ENCODE data around the gene LARGE1.

Gene LARGE1

DNA sequence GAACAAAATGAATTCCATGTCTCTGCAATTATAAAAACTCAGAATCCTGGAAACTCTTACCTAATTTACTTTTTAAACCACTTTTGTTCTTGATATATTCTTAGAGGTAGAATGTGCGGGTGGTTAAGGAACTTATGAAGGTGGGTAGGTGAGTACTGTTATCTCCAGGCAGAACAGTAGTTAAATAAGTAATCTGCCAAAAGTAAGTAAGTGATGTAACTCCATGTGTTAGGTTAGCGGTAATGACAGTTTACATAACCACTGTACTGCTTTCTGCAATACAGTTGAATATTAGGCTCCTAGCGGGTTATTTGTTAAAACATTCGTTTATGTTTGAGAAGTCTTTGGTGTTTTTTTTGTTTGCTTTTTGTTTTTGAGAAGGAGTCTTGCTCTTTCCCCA is 7.1 kb downstream of the LARGE1 start:
- DNase-seq, result no peak

DNA sequence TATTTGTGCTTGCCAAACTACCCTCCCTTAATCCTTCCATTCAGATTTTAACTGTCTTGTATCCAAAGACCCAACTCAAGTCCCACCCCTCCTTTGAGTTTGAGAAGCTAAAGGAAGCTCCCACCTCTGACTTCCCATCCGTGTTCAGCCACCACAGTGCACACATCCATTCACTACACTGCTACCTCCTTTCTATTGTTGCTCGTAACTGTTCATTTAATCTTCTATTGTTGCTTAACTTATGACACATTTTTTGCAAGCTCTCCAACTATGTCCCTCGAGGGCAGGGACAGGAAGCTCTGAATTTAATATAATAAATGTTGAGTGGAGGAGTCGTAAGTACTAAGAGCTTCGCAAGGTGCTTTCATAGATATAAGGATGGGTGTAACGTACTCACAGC is 10.4 kb downstream of the LARGE1 start:
- no peak for DNase-seq

DNA sequence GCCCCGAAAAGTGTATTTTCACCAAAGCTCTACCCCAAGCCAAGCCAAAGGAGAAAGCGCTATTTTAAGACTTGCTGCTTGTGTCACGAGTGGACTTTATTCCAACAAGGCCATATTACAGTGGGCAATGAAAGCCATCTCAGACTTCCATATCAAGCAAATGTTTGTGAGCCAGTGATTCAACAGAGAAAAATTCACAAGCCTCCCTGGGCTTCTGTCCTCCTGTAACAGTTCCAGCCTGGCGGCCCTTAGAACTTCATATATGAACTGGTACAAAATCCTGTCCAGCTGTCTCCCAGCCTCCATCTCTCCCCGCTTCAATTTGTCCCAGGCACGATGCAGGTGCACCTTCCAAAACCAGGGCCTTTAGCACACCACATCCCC is 11.2 kb downstream of the LARGE1 start:
- DNase-seq, result no peak

DNA sequence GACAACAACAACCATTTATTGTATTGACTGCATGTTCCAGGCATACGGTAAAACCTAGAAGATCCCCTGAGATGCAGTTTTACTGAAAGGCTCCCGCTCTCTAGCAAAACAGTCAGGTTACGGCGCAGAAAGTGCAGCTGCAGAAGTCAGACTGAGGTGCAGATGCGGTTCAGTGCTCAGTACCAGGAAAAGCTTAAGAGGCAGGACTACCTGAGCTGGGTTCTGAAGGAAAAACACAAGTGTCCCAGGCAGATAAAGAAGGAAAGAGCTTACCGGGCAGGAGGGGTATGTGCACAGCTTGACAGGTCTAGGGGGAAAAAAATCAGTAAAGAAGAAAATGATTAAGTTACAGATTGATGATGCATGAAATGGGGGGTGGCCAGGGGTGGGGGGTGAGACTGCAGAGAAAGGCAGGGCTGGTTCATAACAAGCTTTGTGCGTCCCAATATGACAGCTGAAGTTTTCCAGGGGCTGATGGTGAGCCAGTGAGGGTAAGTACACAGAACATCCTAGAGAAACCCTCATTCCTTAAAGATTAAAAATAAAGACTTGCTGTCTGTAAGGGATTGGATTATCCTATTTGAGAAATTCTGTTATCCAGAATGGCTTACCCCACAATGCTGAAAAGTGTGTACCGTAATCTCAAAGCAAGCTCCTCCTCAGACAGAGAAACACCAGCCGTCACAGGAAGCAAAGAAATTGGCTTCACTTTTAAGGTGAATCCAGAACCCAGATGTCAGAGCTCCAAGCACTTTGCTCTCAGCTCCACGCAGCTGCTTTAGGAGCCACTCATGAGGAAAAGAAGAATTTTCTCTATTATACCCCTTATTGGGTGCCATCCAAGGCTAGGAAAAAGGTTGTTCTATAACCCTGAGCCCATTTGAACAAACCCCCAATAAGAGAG is 11.9 kb downstream of the LARGE1 start:
- DNase-seq, result no peak

DNA sequence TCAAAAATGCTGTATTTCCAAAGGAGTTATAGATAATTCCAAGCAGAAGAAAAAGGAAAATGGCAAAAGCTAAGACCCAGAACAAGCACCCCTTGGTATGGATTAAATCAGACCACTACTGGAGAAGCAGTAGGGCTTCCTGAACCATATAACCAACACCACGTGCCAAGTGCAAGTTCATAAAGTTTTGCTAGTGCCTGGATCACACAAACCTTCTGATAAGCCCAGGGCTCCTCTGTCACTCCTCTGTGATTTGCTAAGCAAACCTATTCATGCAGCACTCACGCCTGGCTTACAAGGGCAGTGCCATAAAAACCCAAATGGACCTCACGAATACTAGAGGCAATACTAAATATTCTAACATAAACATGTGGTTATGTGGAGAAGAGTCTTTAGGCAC is 13.3 kb downstream of the LARGE1 start:
- DNase-seq, result no peak

DNA sequence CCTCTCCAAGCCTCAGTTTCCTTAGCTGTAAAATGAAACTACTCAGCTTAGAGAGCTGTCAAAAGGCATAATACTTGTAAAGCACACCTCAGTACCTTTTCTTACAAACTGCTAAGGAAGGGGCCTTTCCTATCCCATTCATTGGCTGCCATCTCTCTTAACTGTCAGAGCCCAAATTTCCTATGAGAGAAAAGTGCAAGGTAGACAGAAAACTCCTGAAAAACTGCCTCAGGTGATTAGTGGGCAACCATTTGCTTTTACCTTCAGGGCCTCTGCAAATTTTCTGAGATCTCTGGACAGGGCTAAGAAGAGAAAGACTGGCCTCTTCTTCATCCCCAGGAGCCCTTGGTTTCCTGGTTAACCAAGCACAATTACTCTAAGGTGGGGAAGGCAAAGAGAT is 13.8 kb downstream of the LARGE1 start:
- no peak for DNase-seq

DNA sequence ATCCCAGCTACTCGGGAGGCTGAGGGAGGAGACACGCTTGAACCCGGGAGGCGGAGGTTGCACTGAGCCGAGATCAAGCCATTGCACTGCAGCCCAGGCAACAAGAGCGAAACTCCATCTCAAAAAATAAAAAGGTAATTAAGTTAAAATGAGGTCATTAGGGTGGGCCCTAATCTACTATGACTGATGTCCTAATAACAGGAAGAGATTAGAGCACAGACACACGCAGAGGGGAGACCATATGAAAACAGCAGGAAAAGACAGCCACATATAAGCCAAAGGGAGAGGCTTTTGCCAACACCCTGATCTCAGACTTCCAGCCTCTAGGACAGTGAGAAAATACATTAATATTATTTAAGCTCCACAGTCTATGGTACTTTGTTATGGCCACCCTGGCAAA is 17.3 kb downstream of the LARGE1 start:
- no peak for DNase-seq

DNA sequence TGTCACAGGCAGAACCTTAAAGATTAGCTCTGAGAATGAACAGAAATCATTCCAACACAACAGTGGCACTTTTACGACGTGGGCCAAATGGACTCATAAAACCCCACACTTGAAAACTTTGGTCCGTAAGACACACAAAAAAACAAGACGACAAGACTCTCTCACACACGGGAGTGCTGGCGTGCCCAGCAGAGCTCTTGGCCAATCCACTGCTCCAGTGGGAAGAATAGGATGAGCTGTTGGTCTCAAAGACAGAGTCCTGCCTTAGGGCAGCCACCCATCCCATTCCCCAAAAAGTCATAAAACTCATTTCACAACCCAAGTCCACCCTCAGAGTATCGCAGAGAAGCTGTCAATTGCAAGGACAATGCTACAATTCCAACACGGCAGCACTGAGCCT is 18.2 kb downstream of the LARGE1 start:
- DNase-seq, result no peak

DNA sequence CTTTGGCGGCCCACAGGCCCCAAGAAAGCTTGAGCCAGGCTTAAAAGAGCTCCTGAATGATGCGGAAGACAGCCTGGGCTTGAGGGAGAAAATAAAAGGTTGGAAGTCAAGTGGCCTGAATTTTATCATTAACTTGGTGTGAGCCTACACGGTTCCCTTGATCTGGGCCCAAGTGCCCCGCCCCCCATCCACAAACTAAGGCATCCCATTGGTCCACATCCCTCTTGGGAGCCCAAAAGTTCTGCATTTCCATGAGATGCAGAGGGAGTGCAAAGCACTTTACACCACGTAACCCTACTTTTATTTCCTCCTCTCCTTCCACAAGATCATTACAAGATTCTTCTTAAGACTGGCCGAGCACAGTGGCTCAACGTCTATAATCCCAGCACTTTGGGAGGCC is 22.2 kb downstream of the LARGE1 start:
- no peak for DNase-seq

DNA sequence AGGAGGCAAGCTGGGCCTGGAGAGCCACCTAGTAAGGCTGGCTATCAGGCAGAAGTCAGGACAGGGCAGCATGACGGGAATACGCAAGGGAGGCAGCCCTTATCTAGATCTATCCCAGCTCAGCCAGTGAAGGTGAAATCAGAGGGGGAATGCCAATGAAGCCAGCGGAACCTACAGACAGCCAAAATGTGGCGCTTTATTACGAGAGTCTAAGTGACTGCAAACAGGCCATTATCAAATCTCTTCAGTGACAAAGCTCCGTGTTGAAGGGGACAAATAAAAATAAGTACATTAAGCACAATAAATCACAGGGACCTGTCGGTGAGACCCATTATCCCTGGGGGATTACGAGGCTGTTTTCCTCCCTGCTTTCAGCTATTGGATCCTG is 22.8 kb downstream of the LARGE1 start:
- no peak for DNase-seq

DNA sequence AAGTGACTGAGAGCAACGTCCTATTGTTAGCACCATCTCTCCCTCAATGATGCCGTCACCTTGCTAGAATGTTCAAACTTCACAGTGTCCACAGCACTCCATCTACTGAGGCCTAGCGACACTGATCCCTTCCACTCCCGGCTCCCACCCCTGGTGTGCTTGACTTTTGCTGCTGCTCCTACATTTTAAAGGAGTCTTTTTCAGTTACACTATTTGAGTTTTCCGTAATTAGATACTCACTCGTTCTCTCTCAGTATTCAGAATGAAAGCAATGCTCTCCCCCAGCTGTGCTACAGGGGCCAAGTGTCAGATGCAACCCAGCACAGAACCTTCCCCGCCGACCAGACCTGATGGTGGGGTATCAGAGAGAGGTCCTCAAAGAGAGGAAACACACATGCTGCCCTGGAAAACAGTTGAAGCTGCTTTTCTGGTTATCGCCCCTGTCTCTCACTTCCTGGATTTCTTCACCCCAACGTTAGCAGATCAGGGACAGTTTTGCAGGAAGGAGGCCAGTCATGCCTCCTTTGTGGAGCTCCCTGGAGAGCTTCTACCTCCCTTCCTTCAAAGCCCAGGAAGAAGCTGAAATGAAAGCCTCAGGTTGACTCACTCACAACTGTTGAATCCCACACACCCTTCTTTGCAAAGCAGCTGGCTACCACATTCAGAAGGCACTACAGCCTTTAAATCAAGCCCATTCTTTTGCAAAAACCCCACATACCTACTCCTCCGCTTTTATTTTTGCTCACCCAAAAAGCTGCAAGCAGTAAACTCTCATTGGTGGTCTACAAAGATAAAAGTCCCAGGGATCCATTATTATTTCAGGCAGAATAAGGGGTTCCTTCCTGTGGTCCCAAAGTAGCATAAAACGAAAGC is 23.5 kb downstream of the LARGE1 start:
- no peak for DNase-seq

DNA sequence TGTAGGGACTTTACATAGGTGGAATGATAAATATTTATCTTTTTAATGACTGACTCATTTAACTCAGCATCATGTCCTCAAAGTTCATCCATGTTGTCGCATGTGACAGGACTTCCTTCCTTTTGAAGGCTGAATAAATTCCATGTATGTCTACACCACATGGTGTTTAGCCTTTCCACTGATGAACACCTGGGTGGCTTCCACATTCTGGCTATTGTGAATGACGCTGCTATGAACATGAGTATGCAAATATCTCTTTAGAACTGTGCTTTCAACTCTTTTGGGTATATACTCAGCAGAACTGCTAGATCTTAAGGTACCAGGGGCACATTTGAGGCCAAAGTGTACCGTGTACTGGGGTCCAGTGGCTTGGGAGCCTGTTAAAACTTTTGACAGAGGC is 24.1 kb downstream of the LARGE1 start:
- no peak for DNase-seq

DNA sequence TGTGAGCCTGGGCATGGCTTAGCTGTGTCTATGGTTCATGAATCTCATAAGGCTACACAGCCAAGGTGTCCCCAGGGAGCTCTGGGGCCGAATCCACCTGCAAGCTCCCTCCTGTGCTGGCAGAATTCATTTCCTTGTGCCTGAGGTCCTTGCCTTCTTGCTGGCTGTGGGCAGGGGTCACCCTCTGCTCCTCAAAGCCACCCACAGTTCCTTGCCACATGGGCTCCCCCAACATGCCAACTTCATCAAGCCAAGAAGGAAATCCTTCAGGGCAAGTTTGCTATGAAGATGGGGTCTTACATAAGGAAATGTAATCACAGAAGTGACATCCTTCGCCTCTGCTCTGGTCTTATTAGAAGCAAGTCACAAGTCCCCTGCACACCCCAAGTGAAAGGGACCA is 24.8 kb downstream of the LARGE1 start:
- no peak for DNase-seq

DNA sequence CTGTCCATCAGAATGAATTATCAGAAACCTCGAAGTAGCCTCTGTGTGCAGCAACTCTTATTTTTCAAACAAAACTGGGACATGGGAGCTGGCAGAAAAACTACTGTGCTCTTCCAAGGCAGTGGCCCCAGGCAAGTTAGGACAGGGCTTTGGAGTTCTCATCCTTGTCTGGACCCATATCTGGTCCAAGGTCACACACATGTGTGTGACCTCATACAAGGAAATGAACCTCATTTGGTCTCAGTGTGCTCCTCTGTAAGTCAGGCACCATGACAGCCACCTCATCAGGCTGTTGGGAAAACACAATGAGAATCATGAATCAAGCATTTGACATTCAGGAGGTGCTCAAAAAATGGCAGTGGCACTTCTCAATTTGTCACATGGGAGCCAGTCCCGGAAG is 25.8 kb downstream of the LARGE1 start:
- DNase-seq, result no peak

DNA sequence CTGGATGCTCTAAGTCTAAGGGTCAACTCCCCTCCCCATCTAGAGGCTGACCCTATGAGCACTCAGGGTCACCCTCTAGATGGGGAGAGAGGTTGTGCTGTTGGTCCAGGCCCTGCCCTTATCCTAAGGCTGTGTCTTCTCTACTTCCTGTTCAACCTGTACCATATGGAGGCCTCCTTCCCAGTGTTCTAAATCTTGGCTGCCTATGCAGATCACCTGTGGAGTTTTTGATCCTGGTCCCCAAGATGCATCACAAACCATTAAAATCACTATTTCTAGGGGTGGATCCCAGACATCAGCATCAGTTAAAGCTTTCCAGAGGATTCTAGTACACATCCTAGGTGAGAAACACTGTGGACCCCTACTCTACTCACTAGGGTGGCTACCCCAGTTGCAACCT is 26.2 kb downstream of the LARGE1 start:
- no peak for DNase-seq

DNA sequence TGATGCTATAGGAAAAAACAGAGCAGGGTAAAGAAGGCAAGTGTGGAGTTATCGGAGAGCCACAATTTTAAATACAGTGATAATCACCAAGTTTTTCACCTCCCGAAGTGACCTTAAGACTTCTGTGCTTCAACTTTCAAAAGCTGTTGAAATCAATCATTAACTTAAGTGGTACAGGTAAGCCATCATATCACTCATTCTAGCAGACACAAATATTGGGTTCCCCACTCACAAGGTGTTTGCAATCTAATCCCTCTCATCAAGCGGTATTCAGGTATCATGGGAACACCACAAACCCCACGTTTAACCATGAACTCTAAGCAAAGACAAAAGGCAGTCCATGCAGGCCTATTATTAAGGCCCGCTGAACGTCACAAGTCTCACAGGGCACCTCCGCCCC is 26.8 kb downstream of the LARGE1 start:
- DNase-seq, result no peak

DNA sequence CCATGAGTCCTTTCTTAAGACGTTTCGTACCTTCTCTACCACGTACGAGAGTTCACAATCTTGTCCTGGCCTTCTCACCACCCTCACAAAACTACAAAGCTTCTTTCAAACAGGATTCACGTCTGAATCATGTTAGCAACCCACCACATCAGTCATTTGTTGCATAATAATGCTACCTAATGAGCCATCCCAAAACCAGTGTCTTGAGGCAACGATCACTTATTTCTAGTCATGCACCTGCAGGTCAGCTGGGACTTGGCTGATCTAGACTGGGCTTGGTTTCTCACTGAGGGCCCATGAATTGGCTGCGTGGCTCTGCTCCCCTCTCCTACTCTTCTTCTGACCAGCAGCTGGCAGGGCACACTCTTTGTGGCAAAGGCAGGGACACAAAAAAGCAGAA is 28.3 kb downstream of the LARGE1 start:
- DNase-seq, result no peak

DNA sequence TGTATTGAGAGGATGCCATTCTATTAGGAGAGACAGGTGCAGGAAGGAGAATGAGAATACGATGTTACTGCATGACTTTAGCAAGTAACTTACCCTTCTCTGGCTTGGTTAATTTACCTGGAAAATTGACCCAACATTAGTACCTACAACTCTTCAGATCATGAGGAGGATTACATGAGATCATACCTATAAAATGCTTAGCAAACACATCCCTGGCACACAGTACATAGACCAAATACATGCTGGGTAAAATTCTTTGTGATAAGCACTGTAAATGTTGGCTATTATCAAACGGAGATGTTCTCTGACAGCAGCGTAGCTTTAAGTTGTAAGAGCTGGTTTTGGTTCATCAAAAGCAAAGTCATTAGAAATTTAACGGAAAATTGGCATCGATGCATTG is 28.8 kb downstream of the LARGE1 start:
- DNase-seq, result no peak

DNA sequence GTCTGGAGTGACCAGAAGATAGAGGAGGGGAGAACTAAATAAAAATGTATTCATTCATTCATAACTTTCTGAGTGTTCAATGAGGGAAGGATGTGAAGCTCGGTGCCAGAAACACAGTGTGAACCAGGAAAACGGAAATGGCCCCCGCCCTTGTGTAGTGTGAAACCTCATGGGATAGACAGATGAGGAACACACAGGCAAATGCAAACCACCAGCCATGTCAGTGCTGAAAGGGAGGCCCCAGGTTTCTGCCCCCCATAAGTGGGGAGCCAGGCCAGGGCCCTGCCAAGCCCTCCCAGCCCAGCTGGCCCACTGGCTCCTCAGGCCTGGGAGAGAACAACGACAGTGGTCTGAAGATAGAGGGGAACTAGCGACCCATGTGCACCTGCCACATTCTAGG is 30.5 kb downstream of the LARGE1 start:
- DNase-seq, result no peak

DNA sequence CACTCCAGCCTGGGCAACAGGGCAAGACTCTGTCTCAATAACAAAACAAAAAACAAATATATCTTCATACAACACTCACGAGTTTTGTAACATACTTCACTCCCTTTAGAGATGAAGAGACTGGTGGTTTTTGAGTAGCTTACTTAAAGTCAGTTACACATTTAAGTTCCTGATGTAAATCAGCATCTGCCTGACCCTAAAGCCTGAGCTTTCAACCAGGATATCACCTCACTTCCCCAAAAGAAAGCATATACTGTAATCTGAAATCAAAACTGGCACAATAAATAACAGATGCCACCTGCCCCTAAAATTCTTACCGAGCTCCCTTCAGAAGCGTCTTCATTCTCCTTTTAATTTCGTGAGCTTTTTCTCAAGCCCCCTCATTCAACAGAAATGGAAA is 31.5 kb downstream of the LARGE1 start:
- no peak for DNase-seq

DNA sequence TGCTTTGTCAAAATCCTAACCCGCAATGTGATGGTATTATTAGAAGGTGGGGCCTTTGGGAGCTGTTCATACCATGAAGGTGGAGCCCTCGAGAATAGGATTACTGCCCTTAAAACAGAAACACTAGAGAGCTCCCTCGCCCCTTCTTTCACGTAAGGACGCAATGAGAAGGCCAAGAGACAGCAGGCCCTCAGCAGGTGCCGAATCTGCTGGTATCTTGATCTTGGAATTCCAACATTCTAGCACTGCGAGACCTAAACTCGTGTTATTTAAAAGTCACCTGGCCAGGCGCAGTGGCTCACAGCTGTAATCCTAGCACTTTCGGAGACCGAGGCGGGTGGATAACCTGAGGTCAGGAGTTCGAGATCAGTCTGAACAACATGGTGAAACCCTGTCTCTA is 33.1 kb downstream of the LARGE1 start:
- DNase-seq, result no peak

DNA sequence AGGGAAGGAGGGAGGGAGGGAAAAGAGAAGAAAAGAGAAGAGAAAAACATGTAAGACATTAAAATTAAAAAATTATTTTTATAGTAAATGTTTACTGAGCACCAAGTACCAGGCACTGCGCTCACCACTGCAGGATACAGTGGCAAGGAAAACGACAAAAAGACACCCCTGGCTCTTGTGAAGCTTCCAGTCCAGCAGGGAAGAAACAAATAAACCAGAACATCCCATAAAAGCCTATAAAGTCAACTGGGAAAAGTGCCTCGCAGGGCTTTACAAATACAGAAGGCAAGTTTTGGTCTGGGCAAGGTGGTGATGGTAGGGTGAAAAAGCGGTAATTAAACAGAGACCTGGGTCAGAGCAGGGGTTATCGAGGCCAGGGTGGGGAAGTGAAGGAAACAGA is 33.6 kb downstream of the LARGE1 start:
- DNase-seq, result no peak

DNA sequence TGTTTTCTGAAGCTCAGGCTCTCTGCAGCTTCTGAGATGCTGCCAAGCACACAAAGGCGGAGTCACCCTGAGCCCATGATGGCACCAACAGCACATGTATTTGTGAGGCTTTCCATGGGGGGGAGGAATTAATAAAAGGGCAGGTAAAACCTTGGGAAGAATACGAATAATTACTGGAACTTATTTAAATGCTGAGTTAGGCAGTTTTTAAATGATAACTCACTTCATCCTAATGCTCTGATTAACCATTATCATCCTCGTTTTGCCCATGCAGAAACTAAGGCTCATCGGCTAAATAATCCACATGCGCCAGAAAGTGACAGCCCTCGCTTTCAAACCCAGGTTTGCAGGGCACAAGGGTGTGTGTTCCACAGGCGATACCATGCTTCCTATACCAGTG is 35.4 kb downstream of the LARGE1 start:
- no peak for DNase-seq

Data from effector CD4-positive, alpha-beta T cell (primary cell).